AG04450 (cell line): ENCODE measurements around the gene EPB42. TPM values are rescaled to one million over a fixed set of nuclear protein-coding genes. Genes with fewer than 3 reads are reported as not detected.

Experiments used
- CTCF ChIA-PET: fragments of 300-600, 350-600 bp; formaldehyde crosslinking; extraction: SDS; loops from one replicate; lab custom pipeline; 2022; ENCODE audit warnings: antibody characterized with exemption, inconsistent platforms; lab: Charles Lee
- POLR2A ChIA-PET: fragments of 350-600 bp; formaldehyde crosslinking; extraction: SDS; loops from one replicate; lab custom pipeline; 2021; ENCODE audit warnings: antibody characterized with exemption, inconsistent platforms; lab: Yijun Ruan, JAX
- DNase-seq: peaks from one replicate; pipeline ENCODE4 v3.0.0-alpha.2; 2011; ENCODE audit warnings: low read depth, low spot score
- H3K27ac ChIP-seq: one replicate; pipeline ENCODE4 v1.5.1; 2012; ENCODE audit warnings: low read depth, low read length, control low read depth
- H3K27me3 ChIP-seq: one replicate; pipeline ENCODE4 v1.6.0; 2012; ENCODE audit warnings: low read length; ENCODE audit not compliant: control insufficient read depth, insufficient read depth
- H3K4me3 ChIP-seq: 2 replicates; pipeline ENCODE4 v1.5.1; 2011; ENCODE audit warnings: mild to moderate bottlenecking, low read depth, low read length, control low read depth
- H3K9me3 ChIP-seq: 2 replicates; pipeline ENCODE4 v1.5.1; 2012; ENCODE audit warnings: low read length; ENCODE audit not compliant: control insufficient read depth, insufficient read depth
- CTCF ChIP-seq: IDR thresholded peaks from 2 replicates; pipeline ENCODE4 v1.5.1; 2011; ENCODE audit warnings: low read depth, low read length, control low read depth, inconsistent platforms
- polyA plus RNA-seq: library from polyadenylated mRNA; depleted of rRNA; stranded (reverse); fragments of >200 nt; gene quantifications from 2 replicates; pipeline ENCODE4 v1.2.3, GENCODE V29; 2011

EPB42 gene
- polyA plus RNA-seq, 1 experiment: not detected

GRCh38 chr15:43219929-43220928, 589 bp downstream of the EPB42 start:
- ChIA-PET POLR2A (no interaction called here), CTCF (interaction anchor here (0.7 kb wide), 2 partner anchors 9 to 66 kb away, joined by 5 to 6 read pairs; no protein-coding TSS in a partner anchor)
- TF ChIP-seq CTCF: no peak
- no peak for DNase-seq
- H3K27ac ChIP-seq: no peak overlapping the region
- no peak overlapping the region for H3K4me3 ChIP-seq
- peaks cover 15% of the 10 kb centered on the region for H3K27me3 ChIP-seq
- H3K9me3 ChIP-seq: no peaks in the 10 kb centered on the region

GRCh38 chr15:43218908-43219706, 1.7 kb downstream of the EPB42 start:
- ChIA-PET CTCF (interaction anchor here (2.0 kb wide), 1 partner anchor 14 kb away, joined by 5 read pairs; no protein-coding TSS in a partner anchor), POLR2A (no interaction called here)
- DNase-seq: no peak
- Histone ChIP-seq H3K27ac (no peak overlapping the region), H3K4me3 (no peak overlapping the region), H3K9me3 (no peaks in the 10 kb centered on the region), H3K27me3 (peaks cover 17% of the 10 kb centered on the region)
- peak; percentile 37 for TF ChIP-seq CTCF

GRCh38 chr15:43215961-43216360, 4.9 kb downstream of the EPB42 start:
- Histone ChIP-seq H3K27ac (no peak overlapping the region), H3K4me3 (no peak overlapping the region), H3K27me3 (peaks cover 25% of the 10 kb centered on the region), H3K9me3 (no peaks in the 10 kb centered on the region)
- no peak for DNase-seq
- TF ChIP-seq CTCF: no peak
- ChIA-PET POLR2A (no interaction called here), CTCF (interaction anchor here (1.5 to 2.3 kb wide), 2 partner anchors 10 to 70 kb away, joined by 6 to 13 read pairs; no protein-coding TSS in a partner anchor)

- POLR2A ChIA-PET: interaction anchor here (0.7 kb wide), 1 partner anchor 11 kb away, joined by 3 read pairs; no protein-coding TSS in a partner anchor
- no peak for TF ChIP-seq CTCF
- CTCF ChIA-PET: interaction anchor here (0.9 to 1.3 kb wide), 2 partner anchors 10 to 11 kb away, joined by 3 read pairs; no protein-coding TSS in a partner anchor
- Histone ChIP-seq H3K4me3 (no peak overlapping the region), H3K27ac (no peak overlapping the region), H3K9me3 (no peaks in the 10 kb centered on the region), H3K27me3 (peaks cover 32% of the 10 kb centered on the region)
- no peak for DNase-seq
Measured at GRCh38 chr15:43214592-43215295, 6.1 kb downstream of the EPB42 start.
